ENCODE results near the gene KDF1.

The KDF1 gene, protein sequence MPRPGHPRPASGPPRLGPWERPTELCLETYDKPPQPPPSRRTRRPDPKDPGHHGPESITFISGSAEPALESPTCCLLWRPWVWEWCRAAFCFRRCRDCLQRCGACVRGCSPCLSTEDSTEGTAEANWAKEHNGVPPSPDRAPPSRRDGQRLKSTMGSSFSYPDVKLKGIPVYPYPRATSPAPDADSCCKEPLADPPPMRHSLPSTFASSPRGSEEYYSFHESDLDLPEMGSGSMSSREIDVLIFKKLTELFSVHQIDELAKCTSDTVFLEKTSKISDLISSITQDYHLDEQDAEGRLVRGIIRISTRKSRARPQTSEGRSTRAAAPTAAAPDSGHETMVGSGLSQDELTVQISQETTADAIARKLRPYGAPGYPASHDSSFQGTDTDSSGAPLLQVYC

DNA sequence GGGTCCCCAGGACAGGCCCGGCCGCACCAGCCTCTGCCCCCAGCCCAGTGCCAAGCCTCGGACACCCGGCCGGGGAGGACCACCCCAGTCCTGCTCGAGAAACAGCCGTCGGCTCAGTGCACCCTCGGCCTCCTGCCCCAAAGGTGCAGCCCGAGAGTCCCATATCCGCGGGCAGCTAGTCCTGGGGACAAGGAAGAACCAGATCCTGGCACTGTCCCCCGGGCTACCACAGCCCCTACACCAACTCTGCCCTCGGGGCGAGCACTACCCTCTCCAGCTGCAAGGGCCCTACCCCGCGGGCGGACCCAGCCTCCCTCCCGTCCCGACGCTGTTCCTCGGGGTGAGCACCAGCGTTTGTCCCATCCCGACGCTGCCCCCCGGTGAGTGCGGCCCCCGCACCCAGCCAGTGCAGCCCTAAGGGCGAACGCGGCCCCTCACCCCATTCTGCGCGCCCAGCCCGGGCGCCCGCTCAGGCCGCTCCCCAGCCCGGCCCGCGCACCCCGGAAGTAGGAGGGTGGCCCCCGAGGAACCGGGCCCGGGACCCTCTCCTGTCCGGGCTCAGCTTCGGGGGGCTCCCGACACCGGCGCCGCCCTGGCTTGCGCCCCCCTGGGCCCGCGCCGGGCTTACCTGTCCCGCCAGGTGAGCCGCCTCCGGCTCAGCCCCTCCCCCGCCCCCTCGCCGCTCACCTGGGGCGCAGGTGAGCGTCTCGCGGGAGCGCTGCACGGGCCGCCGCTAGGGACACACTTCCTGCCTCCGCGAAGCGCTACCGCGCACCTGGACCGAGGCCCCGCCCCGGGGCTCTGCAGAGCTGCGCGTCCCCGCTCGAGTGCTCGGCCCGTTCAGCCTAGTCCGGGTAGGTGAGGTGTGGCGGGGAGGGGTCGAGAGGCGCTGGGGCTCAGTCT is at the start of gene KDF1:
Gene KDF1 (minus strand): TSS at position 747 of the 903 bp plus-strand sequence. CDS start 8,088 bp downstream, outside the sequence.
- in situ Hi-C loops (cut with MboI; ENCODE audit: low sequenced_read_pairs) = no loop called here

DNA sequence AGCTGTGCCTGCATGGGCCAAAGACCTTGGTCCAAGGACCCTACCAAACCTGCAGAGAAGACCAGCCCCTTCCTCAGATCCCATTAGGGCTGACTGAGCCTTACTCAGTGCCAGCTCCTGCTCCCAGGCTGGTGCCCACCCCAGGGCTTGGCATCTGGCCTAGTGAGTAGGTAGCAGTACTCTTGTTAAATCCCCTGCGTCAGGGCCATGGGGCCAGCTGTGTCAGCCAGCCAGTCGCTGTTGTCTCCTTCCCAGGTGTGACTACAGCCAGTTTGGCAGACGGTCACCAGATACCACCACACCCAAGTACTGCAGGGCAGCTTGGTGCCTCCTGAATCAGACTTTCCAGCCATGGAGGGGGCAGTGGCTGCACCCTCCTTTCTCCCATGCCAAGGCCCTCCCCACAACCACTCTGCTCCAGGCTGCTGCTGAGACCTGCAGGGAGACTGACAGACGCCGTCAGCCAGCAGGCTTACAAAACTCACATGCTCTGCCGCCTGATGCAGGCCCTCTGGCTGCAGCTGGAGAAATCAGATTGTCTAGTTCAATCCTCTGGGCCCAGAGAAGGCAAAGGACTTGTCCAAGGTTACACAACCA is 49.4 kb upstream of the KDF1 start:
- in situ Hi-C loops (cut with MboI; ENCODE audit: low sequenced_read_pairs) = no loop called here

DNA sequence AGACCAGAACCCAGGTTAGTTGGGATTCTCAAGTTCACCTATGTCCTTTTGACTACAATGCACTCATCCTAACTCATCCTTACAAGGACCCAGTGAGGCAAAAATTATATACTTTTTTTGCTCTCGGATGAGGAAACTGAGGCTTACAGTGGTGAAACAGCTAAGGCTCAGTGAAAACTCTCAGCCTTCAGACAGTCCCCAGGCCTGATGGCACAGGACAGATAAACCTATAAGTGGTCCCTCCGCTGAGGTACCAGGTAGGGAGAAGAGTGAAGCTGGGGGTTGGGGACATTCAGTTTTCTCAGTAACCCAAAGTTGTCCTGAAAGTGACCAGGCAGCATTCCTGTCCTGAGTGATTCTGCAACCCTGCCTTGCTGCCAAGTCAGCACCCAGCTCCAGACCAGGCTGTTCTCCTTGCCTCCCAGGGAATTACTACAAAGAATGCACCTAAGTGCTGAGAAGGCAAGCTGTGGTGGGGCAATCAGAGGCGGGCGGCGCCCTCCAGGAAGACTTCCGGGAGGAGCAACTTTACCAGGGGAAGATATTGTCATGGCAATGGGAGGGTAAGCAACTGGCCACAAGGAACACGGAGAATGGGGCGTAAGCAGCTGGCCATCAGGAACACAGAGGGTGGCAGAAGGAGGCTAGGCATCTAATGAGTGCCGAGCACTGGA is 47.8 kb upstream of the KDF1 start:
- in situ Hi-C loops (cut with MboI; ENCODE audit: low sequenced_read_pairs) = no loop called here

DNA sequence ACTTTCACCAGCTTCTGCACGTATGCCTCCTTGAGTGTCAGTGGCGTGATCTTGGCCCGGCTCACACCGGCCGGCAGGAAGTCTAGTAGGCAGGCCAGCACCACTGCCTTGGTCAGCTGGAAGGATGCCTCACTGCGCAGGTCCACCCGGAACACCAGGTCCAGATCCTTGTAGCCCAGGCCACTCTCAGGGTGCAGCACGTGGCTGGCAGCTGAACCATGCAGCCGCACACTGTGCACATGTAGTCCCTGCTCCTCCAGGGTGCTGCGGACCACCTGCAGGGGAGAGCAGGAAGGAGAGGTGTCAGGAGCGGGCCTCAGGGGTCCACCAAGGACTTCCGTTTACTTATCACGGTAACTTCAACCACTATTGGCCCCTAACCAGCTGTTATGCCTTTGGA is 46.4 kb upstream of the KDF1 start:
- in situ Hi-C loops (cut with MboI; ENCODE audit: low sequenced_read_pairs) = no loop called here

DNA sequence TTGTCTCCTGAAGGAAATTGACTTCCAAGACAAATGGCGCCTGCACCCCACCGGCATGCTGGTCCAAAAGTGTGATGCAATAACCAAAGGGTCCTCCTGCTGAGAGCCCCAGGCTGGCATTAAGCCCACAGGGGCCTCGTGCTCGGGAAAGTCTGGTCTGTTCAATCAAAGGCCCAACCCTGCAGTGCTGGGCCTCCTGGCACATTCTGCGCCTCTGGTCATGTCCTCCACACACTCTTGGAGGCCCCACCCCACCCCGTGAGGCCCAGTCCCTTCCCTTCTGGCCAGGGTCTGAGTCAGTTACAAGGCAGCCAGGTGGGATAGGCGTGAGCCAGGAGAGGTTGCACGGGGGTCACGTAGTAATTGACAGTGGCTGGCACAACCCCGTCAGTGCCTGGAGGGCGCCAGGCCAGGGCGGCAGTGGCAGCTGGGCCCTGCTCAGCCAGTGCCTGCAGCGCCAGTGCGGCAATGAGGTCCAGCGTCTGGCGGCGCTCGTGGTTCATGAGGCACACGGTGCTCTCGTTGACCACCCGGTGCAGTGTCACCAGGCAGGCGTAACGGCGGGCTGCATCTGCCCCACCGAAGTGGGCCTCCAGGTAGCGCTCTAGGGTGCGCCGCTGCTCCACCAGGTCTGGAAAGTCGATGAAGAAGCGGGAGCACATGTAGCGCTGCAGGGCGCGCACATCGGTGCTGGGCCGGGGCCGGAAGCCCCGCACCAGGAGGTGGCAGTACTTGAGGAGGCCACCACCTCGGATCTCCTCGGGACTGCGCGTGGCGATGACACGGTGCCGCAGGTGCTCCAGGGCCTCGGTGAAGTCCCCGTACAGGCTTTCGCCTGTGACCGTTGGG is 45.6 kb upstream of the KDF1 start:
- in situ Hi-C loops (cut with MboI; ENCODE audit: low sequenced_read_pairs) = no loop called here

DNA sequence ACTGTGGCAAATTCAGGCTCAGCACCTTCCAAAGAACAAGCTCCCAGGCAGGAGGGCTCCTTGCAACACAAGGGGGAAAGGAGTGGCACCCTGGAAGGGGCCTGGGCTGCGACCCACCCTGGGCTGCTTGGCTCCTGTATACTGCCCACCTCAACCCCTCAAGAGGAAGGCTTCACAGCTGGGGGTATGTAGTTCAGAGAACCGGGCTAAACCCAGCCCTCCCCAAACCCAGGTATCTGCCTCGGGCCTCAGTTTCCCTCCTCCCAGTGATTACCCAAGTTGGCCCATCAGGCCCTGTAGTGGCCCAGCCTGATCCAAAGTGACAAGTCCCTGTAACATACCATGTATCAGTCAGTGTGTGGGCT is 44.9 kb upstream of the KDF1 start:
- in situ Hi-C loops (cut with MboI; ENCODE audit: low sequenced_read_pairs) = no loop called here

DNA sequence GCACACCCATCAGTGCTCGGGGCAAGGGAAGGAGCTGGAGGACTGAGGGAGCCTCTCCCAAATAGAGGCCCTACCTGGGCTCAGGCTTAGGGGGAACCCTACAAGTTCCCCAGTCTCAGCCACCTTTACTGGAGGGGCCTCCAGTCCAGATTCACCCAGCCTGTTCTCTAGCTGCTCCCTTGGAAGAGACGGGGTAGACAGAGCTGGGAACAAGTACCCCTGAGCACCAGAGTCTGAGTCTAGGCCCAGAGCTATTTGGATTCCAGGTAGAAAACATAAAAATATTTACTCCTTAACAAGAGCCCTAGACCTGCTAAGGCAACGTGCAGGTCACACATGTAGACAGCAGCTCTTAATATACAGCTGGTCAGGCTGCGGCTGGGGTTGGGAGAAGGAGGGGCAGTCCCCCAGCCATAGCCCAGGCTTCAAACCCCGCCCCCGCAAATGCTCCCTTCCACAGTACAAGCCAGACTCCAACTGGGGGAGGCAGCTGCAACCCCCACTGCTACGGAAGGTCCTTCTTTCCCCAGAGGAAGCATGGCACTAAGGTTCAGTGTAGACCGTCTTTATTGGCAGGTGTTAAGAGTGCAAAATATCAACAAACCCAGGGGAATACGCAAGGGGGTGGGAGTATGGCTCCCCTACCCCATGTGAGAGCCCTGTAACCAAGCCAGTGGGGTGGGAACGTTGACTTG is 44.4 kb upstream of the KDF1 start:
- in situ Hi-C loops (cut with MboI; ENCODE audit: low sequenced_read_pairs) = no loop called here

DNA sequence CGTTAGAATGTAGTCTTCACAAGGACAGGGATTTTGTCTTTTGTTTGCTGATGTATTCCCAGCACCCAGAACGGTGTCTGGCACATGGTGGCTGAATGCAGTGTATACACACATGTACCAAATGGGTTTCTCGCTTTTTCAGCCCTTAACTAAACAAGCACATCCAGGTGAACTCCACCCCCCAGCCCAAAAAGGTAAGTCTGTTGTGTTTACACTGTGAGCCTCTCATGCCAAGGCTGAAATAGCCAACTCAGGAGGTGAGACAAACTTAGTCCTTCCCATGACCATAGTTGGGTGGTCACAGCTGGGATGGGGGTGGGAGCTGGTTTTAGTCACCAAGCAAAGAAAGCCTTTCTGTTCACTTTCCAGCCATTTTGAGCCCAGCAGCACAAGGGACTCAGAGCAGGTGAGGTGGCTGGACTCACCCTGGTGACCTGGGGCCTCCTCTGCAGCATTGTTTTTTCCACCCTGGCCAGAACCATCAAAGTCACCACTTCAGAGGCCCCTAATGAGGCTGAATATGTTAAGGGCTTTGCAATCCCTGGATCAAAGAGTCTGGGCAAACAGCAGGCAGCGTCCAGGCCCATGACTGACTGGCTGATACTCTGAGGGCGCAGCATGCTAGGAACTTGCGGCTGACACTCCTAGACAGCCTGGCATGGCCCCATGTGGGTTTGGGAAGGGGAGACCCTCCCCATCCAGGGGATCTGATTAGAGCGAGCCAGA is 43.6 kb upstream of the KDF1 start:
- in situ Hi-C loops (cut with MboI; ENCODE audit: low sequenced_read_pairs) = no loop called here

DNA sequence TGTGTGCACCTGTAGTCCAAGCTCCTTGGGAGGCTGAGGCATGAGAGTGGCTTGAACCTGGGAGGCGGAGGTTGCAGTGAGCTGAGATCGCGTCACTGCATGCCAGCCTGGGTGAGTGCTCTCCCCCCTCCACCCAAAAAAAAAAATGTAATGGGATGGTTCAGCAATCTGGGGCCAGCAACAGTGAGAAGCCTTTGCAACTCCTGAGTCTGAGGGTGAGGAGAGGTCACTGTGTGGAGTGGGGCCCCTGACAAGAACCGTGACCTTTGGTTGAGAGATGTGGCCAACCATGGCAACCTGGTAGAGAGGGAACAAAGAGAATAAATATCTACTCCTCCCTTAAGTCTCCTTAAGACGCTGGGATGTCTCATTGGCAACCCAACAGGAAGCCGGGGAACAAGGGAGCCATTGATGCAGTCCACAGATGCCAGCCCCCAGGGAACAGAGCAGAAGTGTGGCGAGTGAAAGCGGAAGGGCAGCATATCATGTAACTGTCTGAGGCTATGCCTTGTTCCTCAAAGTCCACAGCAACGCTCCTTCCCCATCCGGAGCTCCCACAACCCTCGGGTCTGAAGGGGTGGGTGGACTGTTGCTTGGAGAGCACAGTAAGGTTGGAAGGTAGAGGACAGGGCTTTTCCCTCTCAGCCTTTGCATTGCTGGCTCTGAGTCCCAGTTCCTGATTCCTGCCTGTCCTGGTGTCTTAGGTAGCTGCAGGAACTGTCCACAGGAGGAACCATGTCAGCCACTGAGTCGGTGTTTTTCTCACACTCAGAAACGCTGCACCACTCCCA is 41.5 kb upstream of the KDF1 start:
- in situ Hi-C loops (cut with MboI; ENCODE audit: low sequenced_read_pairs) = no loop called here

DNA sequence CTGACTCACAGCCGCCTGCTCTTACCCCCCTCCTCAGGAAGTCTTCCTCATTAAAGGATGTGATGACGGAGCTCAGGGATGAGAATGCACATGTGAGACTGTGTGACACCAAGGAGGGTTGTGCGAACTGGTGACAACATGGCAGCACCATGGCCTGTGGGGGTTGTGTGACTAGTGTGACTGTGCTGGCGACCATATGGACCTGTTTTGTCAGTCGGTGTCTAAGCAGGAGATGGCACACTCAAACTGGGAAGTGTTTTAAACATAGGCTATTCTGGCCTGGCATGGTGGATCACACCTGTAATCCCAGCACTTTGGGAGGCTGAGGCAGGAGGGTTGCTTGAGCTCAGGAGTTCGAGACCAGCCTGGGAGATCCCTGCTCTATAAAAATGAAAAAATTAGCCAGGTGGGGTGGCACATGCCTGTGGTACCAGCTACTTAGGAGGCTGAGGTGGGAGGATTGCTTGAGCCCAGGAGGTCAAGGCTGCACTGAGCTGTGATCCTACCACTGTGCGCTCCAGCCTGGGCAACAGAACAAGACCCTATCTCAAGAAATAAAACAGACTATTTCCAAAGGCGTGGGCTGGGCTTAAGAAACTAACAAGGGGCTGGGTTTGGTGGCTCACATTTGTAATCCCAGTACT is 40.7 kb upstream of the KDF1 start:
- in situ Hi-C loops (cut with MboI; ENCODE audit: low sequenced_read_pairs) = no loop called here

DNA sequence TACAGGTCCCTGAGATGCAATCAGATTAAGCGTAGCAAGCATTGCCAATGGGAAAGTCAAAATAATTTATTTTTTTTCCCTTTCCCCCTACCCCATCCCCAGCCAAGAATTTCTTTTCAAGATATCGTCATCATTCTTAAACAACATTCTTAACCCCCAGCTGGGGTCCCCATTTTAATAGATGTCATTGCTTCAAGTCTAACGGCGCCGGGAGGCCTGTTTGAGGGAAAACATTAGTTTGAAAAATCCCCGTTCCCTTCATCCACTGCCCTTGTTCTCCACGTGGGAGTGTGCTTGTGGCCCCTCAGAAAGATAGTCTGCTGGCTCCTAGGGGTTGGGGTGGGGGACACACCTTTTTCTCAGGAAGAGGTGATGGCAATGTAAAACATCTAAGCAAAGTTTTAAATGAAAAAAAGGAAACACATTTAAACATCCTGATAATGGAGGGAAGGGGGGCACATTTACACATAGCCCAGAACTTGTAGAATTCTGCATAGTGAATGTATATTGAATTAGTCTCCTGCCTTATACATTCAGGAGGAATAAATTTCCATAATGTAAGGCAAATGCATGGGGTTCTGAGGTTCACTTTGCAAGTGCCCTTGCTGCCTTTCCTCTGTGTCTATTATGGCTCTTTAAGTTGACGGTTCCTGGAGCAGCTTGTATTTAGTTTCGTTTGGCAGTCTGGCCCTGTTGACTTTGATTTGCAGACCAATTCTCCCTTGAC is 40.0 kb upstream of the KDF1 start:
- in situ Hi-C loops (cut with MboI; ENCODE audit: low sequenced_read_pairs) = no loop called here

DNA sequence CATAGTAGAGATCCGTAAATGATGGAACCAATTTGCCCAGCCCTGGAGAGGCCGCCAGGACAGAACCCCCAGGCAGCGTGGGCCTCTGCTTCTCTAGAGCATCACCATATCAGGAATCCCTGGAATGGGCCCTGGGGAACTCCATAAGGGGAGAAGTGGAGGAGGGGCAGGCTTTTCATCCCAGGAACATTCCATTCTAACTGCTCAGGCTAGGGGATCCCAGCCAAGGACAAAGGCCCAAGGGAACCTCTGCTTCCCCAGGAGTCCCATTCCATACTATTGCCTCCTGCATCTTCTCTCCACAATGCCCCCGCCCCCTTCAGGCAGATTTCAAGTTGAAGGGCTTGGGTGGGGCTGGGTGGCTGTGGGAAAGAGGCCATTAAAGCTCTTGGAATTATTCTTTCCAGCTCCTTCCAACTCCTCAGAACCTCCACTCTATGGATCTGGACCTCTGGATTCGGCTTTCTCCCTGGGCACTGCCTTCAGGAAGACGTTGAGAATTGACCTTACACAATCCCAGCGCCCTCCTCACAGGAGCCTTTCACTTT is 39.2 kb upstream of the KDF1 start:
- in situ Hi-C loops (cut with MboI; ENCODE audit: low sequenced_read_pairs) = no loop called here

DNA sequence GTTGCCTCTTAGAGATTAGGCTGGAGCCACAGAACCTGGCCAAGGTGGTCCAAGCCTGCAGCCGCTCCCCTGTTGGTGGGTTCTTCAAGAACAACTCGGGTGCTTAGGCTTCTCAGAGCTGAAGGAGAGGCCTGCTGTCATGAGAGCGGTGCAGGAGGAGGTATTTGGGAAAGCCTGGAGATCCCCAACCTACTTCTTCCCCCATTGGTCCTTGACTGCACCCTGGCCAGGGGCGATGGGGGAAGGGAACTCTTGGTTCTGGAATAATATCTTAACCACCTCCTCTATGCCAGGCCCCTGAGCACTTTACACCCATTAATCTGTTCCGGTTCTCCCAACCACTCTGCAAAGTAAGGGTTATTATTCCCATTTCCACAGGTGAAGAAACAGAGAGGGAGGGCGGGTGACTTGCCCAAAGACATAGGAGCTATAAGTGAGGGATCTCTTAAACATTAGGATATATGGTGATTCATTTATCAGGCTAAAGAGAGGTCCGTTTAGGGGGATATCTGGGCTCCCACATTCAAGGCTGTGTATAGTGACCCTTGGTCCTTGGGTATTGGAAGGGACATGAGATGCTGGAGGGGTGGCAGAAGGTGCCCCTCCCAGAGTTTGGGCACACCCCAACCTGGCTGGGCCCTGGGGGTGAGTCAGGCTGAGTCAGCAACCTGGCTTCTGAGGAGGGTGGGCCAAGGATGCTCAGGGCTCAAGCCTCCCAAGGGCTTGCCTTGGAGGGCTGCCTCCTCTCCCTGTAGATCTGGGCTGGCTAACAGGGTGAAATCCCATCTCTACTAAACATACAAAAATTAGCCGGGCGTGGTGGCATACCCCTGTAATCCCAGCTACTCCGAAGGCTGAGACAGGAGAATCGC is 38.4 kb upstream of the KDF1 start:
- in situ Hi-C loops (cut with MboI; ENCODE audit: low sequenced_read_pairs) = no loop called here

DNA sequence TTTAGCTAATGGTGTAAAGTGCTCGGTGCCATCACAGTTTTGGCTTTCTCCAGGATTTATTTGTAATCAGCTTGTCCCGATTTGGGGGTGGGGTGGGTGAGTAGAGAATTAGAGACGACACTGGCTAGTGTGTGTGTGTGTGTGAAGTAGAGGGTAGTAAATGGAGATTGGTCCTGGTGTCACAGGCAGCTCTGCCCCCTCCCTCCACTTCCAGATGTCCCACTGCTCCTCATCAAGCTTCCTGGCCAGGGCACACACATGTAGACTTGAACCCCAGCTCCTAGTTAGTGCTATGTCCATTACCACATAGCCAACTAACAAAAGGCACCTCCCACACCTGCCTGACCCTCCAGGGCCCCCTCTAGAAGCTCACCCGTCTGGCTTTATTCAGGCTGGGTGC is 36.4 kb upstream of the KDF1 start:
- in situ Hi-C loops (cut with MboI; ENCODE audit: low sequenced_read_pairs) = no loop called here

DNA sequence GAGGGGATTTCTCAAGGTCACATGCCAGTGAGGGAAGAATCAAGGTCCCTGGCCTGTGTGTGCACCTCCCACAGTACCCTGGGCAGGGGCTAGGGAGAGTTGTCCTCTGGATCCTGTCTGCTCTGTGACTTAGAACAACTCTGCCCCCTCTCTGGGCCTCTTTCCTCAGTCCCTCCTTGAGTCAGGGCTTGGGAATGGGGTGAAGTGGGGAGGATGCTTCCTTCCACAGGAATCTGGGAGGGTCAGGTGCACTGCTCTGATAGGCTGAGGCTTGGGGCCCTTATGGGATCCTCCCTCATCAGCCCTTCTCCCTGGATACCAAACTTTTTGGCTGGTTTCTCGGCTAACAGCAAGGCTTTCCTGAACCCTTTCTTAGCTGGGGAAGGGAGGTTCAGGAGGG is 35.8 kb upstream of the KDF1 start:
- in situ Hi-C loops (cut with MboI; ENCODE audit: low sequenced_read_pairs) = no loop called here

All from HL-60/S4 treated with phorbol 12-myristate 13-acetate at 8.2 ng/mL for 4 days and 3 days (cell line).